HG03039 (cell line): Measurements from ENCODE around the gene RAPSN.

Experiments
- ATAC-seq: cut with Tn5 transposase; IDR thresholded peaks from one replicate; pipeline ENCODE4 v1.9.1; 2021; ENCODE audit warnings: mild to moderate bottlenecking, moderate library complexity; ENCODE audit not compliant: unreplicated experiment

The RAPSN gene

DNA sequence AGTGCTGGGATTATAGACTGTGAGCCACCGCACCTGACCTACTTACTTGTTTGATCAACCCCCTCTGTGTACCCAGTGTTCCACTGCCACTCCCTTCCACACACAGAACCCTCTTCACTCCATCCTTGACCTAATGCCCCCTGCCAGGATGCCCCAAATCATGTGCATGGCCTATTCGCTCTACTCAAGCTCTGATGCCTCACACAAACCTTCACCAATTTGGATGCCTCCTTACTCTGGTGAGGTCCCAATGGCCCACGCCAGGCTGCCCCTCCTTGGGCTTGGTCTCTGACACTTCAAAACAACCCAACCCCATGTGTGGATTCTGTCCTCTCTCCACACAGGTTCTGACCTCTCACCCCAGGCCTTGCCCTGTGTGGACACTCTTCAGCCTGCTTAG, 13.2 kb downstream of the RAPSN start:
- no peak for ATAC-seq

DNA sequence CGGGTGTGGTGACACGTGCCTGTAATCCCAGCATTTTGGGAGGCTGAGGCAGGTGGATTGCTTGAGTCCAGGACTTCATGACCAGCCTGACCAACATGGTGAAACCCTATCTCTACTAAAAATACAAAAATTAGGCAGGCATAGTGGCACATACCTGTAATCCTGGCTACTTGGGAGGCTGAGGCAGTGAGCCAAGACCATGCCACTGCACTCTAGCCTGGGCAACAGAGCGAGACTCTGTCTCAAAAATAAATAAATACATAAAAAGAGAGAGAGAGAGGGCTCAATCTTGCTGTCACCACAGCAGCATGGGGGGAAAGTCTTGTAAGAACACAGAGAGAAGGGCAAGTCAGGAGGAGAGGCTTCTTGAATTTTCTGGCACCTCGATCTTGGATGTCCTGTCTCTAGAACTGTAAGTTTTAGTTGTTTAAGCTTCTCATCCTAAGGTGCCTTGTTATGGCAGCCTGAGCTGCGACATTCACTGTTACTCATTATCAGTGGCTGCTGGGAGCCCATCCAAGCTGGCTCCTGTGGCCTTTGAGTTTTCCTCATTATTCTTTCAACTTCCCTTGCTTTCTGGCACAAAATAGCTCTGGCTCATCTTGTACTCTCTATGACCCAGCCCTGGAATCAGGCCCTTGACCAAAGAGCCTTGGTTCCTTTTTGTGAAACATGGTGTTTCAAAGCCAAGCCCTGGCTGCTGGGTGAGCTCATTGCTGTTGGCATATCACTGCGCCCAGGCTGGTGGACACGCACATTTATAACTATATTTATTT, 14.7 kb downstream of the RAPSN start:
- ATAC-seq, result no peak

DNA sequence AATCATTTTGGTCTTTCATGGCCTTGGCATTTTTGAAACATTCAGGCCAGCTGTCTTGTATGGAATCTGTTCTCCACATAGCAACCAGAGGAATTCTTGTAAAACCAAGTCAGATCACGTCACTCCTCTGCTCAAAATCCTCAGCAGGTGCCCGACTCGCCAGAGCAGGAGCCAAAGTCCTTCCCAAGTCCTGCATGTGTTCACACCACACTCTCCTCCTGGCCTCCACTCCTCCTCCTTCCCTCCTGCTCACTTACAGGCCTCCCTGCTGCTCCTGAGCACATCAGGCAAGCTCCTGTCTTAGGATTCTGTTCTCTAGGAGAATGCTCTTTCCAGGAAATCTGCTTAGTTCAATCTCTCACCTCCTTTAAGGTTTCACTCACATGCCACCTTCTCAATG, 15.8 kb downstream of the RAPSN start:
- ATAC-seq, result no peak

DNA sequence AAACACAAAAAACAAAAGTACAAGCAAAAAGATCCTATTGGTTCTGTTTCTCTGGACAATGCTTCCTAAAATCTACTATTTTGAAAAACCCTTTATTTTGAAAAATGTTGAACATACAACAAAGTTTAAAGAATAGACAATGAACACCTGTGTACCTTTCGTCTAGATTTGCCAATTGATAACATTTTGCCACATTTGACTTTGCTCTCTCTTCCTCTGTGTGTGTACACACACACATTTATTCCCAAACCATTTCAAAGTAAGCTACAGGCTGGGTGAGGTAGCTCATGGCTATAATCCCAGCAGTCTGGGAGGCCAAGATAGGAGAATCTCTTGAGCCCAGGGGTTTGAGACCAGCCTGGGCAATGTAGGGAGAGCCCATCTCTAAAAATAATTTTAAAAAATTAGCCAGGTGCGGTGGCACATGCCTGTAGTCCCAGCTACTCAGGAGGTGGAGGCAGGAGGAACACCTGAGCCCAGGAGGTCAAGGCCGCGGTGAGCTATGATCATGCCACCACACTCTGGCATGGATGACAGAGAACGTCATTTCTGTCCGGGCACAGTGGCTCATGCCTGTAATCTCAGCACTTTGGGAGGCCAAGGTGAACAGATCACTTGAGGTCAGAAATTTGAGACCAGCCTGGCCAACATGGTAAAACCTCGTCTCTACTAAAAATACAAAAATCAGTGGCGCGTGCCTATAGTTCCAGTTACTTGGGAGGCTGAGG, 17.4 kb downstream of the RAPSN start:
- ATAC-seq, result no peak

DNA sequence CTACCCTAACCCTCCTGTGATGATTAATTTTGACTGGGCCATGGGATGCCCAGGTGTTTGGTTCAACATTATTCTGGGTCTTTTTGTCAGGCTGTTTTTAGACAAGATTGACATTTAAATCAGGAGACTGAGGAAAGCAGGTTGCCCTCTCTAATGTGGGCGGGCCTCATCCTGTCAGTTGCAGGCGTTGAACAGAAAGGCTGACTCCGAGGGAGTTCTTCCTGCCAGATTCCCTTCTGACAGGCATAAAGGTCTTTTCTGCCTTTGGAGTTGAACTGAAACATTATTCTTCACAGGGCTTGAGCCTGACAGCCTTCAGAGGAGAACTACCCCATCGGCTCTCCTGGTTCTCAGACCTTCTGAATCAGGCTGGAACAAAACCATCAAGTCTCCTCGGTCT, 18.4 kb downstream of the RAPSN start:
- ATAC-seq, result no peak

DNA sequence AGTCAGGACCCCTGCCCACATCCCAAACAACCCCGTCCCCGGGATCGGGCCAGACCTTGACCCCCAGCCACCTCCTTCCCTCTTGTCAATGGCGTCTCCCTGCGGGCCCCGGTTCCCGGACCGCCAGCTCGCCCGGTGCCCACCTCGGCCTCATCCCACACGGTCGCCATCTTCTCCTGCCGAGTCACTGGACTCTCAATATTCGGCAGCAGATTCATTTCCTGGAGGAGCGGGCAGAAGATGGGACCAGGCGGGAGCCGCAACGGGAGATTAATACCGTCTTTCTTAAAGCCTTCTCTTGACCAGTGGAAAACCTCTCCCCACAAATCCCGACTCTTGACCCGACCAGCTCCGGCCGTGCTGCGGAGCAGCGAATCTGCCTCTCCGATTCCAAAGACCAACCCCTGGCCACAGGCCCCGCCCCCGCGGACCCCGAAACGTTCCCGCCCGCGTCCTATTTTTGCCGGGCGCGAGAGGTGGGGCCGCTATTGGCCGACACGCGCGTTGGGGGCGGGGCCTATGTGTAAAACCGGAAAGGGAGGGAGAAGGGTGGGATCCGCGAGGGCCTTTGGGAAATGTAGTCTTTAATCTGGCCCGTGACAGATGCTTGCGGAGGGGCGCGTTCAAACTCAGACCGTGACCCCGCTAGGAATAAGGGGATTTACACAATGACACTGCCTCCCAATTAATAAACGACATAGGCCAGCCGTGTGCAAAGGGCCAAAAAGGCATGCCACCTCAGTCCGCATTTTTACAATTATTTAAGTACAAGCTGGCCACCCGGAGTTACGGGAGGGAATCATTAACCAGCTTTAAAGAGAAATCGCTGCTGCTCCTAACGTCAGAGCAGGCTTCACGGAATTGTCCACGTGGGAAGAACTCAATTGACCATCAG, 22.6 kb downstream of the RAPSN start, which contains the start of gene PSMC3:
Gene PSMC3 (minus strand): TSS at position 378 of the 895 bp plus-strand sequence. CDS start 160 bp downstream, at position 218.
- peak; percentile 91 for ATAC-seq

DNA sequence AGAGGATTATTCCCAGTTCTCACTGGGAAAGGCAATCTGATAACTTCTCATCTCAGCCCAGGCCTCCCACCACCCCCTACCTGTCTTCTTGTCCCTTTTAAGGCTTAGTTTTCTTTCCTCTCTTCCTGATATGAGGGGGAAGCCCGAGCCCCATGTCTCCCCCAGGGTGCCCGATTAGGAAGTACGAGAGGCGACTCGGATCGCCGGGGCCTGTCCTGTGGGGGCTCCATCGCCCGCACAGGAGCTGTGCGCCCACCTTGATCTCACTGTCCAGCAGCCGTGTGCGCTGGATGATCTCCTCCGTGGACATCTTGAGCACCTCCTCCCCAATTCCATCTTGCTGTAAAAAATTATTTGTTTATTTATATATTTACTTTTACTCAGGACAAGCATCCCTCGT, 23.3 kb downstream of the RAPSN start:
- ATAC-seq, result no peak

DNA sequence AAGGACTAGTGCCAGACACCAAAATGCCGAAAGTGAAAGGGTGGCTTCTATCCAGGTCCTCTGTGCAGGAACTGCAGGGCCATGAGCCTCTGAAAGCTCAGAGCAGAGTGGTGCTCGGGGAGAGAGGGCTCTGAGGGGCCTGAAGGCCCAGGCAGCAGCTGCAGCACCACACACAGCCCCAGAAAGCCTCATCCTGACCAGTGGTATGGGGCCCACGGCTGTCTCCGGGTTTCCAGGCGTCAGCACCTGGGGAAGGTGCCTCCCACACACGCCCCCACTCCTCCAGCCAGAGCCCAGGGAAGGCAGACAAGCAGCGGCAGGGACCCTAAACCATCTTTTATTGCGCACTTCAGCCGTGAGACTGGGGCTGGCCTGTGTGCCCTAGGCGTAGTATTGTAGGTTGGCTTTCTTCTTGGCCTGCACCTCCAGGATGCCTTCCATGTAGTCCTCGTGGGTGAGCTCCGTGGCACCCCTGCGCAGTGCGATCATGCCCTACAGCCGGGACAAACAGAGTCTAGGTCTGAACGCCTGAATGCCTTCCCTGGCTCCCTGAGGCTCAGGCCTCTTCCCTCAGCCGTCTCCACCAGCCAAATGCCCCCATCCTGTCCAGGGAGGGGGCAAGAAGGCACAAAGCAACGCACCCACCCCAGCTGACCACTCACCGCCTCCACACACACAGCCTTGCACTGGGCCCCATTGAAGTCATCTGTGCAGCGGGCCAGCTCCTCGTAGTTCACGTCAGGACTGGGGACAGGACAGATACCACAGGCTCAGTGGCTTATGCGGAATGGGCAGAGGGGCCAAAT, 30.3 kb downstream of the RAPSN start:
- ATAC-seq, result no peak

DNA sequence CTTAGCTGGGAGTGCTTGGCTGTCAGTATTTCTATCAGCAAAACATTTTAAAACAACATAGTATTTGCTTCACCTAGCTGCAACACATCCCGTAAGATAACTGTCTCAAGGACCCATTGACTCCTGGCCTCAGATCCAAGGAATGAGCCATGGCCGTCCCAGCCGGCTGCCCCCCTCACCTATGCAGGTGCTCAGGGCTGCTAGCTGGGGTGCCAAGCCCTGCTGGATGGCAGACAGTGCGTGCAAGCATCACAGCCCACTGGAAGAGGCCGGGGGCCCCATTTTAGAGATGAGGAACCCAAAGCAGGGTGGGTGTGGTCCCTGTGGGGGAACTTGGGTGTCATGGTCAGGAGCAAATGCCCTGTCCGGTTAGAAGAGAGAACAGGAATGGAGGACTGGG, 31.2 kb downstream of the RAPSN start:
- ATAC-seq, result no peak

DNA sequence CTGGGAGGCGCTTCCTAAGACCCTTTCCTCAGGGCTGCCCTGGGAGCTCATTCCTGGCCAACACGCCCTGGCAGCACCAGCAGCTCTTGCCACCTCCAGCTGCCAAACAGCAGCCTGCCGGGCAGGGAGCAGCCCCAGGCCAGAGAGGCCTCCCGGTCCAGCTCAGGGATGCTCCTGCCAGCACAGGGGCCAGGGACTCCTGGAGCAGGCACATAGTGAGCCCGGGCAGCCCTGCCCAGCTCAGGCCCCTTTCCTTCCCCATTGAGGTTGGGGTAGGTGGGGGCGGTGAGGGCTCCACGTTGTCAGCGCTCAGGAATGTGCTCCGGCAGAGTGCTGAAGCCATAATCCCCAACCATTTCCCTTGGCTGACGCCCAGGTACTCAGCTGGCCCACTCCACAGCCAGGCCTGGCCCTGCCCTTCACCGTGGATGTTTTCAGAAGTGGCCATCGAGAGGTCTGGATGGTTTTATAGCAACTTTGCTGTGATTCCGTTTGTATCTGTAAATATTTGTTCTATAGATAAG, 32.9 kb downstream of the RAPSN start:
- no peak for ATAC-seq

DNA sequence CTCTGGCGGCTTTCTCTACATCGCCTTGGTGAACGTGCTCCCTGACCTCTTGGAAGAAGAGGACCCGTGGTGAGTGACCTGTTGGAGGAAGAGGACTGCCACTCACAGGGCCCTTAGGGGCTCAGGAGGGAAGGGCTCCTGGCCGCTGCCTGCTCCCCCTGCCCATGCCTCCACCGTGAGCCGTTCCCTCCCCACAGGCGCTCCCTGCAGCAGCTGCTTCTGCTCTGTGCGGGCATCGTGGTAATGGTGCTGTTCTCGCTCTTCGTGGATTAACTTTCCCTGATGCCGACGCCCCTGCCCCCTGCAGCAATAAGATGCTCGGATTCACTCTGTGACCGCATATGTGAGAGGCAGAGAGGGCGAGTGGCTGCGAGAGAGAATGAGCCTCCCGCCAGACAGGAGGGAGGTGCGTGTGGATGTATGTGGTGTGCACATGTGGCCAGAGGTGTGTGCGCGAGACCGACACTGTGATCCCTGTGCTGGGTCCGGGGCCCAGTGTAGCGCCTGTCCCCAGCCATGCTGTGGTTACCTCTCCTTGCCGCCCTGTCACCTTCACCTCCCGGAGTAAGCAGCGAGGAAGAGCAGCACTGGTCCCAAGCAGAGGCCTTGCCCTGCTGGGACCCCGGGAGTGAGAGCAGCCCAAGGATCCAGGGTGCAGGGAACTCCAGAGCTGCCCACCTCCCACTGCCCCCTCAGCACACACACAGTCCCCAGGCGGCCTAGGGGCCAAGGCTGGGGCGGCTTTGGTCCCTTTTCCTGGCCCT, 33.7 kb downstream of the RAPSN start:
- no peak for ATAC-seq

DNA sequence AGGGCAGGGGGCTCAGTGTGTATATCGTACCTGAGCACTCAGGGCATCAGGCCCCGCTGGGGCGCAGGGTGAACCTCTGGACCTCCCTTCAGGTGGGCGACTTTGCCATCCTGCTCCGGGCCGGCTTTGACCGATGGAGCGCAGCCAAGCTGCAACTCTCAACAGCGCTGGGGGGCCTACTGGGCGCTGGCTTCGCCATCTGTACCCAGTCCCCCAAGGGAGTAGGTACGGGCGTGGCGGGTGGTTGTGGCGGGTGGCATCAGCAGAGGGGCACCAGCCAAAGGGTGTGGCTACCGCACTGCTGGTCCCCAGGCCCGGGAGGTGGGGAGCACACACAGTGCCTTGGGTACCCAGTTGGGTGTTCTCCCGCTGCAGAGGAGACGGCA, 34.3 kb downstream of the RAPSN start:
- ATAC-seq, result no peak

DNA sequence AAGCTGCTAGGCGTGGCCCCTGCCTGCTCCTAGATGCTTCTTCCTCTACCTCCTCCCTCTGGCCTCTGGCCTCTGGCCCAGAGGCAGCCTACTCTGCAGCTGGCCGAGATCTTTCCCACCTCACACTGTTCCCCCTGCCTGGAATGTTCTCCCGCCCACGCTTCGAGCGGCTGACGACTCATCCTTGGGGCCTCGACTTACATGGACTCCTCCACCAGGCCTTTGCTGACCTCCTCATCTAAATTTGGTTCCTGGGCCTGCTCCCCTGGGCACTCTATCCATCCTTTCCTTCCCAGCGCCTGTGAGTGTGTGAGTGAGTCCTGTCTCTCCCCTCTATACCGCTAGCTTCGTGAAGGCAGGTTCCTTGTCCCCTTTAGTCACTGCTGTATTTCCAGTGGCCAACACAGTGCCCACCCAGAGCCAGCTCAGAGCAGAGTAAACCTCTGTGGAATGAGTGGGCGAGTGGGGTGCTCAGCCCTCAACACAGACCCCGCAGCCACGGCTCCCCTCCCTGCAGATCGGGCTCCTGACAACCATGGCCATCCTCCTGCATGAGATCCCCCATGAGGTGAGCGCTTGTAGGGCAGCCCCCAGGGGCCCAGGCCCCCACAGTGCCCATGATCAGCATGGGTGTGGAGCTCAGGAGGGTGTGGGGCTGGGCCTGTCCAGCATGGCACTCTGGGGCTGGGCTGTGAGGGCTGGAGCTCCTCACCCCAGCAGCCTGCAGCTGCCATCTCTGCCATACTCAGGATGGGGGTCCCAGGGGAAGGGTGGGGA, 34.8 kb downstream of the RAPSN start:
- ATAC-seq, result no peak

DNA sequence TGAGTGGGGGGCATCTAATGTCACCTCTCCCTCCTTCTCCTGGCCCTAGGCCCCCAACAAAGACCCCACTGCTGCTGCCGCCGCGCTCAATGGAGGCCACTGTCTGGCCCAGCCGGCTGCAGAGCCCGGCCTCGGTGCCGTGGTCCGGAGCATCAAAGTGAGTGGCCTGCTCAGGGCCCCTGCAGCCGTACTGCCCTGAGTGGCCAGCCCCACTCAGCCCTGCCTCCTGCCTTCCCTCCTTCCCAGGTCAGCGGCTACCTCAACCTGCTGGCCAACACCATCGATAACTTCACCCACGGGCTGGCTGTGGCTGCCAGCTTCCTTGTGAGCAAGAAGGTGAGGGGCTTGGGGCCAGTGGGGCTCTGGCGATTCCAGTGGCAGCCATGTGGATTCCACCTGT, 35.6 kb downstream of the RAPSN start:
- ATAC-seq, result no peak

DNA sequence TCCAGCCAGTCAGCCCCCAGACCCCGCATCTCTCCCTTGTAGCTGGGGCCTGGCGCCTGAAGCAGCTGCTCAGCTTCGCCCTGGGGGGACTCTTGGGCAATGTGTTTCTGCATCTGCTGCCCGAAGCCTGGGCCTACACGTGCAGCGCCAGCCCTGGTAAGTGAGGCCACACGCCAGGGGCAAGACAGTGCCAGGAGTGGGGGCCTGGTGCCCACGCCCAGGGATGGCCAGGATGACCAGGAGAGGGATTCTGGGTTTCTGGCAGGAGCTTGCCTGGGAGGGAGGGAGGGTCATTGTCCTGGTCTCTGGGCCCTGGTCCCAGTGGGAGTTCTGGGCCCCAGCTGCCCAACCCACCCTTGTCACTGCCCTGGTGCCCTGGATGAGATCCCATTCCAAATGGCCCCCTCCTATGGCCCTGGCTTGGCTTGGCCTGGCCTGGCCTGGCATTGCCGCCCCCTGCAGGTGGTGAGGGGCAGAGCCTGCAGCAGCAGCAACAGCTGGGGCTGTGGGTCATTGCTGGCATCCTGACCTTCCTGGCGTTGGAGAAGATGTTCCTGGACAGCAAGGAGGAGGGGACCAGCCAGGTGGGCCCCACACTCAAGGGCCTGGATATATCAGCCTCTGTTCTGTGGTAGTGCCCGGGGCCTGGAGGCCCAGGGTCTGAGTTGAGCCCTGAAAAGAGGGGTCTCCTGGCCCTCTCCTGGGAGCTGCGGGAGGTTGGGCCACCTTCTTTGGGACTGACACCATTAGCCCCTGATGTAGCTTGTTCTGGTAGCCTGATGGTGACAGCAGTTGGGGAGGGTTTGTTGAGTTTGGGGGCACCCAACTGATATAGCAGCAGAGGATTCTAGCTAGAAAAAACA, 36.8 kb downstream of the RAPSN start:
- ATAC-seq, result no peak

DNA sequence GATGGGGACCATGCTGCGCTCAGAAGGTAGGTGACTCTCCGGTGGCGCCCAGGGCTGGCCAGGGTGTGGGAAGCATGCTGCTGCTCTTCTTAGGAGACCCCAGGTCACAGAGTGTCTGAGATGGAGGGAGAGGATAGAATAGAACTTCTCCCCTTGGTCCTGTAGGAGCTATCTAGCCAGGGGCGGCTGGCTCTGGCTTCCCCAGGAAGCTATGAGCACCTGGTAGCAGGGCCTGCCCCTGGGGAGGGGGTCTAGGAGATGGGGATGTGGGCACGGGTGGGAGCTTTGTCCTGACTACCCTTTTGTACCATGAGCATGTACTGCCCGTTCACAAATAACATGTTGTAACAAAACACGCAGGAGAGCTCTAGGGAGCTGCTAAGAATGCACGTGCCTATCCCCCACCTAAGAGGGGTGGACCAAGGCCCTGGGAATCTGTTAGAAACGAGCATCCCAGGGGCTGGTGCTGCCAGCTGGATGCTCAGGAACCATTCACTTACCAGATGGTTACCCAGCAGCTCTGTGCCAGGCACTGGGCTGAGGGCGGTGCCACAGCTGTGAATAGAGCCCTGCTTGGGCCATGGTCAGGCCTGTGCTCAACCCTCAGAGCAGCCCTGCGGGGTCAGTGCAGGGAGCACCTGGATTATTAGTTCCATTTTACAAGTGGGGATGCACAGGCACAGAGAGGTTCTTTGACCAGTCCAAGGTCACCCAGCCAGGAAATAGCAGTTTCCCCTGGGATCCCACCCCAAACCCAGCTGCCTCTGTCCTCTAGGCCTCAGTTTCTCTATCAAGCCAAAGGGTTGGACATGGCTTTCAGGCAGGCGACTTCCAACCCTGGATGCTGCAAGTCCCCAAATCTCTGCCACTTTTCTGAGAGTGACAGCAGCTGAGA, 38.3 kb downstream of the RAPSN start:
- no peak for ATAC-seq
